Dendritic cell treated with granulocyte-macrophage colony-stimulating factor and Interleukin-4, amounts not matched to agents 40 ng/mL and 50 ng/mL, for 4 days (primary cell): ENCODE measurements around the gene ARHGEF12.

Source experiments
- H3K27ac Mint-ChIP-seq: one replicate; pipeline ENCODE4 v1.8.0; 2022; ENCODE audit warnings: mild to moderate bottlenecking, mixed read lengths
- H3K27me3 Mint-ChIP-seq: one replicate; pipeline ENCODE4 v1.8.0; 2022; ENCODE audit warnings: mild to moderate bottlenecking, mixed read lengths
- H3K36me3 Mint-ChIP-seq: one replicate; pipeline ENCODE4 v1.8.0; 2022; ENCODE audit warnings: low read depth, mixed read lengths
- H3K4me1 Mint-ChIP-seq: one replicate; pipeline ENCODE4 v1.8.0; 2022; ENCODE audit warnings: low read depth, mixed read lengths
- H3K4me3 Mint-ChIP-seq: one replicate; pipeline ENCODE4 v1.8.0; 2022; ENCODE audit warnings: mild to moderate bottlenecking, moderate library complexity, mixed read lengths
- H3K9me3 Mint-ChIP-seq: one replicate; pipeline ENCODE4 v1.8.0; 2022; ENCODE audit warnings: mixed read lengths
- intact Hi-C: fragments of 100-400 bp; cut with micrococcal nuclease; formaldehyde crosslinking; loops from one replicate; pipeline ENCODE4 v1.15.0; 2022

The ARHGEF12 gene

DNA sequence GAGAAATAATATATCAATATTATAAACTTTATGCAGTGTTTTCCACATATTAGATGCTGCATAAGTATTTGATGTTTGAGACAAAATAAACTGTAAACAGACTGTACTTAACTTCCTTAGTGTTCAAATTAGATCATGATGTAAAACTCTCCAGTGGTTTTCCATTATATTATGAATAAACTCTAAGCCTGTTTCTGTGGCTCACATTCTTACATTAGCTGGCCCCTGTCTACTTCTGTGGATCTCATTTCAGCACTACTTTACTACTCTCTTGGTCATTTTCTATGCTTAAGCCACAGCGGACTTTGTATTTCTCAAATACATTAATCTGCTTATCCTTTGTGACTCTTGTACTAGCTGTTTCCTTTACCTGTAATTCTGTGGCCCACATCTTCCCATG lies 55.6 kb downstream of the ARHGEF12 start:
- Mint-ChIP-seq H3K27me3 (peaks cover 34% of the 10 kb centered on the region), H3K36me3 (no peaks in the 10 kb centered on the region), H3K27ac (no peak overlapping the region), H3K9me3 (peaks cover 6% of the 10 kb centered on the region), H3K4me3 (no peak overlapping the region), H3K4me1 (no peaks in the 10 kb centered on the region)
- intact Hi-C loops, result no loop called here

DNA sequence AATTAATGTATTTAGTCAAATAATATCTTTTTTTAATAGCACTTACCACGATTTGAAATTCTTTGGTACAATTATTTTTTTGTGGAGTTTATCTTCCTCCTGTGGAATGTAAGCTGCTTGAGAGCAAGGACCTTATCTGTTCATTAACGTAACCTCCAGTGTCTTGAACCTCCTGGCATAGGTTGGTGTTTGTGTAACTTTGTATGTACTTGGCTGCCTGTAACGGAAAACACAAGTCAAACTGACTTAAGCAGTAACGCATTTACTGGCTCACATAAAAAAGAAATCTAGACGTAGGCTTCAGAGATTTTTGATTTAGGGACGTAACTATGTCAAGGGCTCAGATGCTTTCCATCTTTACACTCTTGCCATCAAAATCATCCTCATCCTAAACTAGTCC lies 56.1 kb downstream of the ARHGEF12 start:
- Mint-ChIP-seq H3K36me3 (no peaks in the 10 kb centered on the region), H3K4me3 (no peak overlapping the region), H3K27ac (no peak overlapping the region), H3K4me1 (no peaks in the 10 kb centered on the region), H3K27me3 (peaks cover 36% of the 10 kb centered on the region), H3K9me3 (peaks cover 6% of the 10 kb centered on the region)
- intact Hi-C loops, result no loop called here

DNA sequence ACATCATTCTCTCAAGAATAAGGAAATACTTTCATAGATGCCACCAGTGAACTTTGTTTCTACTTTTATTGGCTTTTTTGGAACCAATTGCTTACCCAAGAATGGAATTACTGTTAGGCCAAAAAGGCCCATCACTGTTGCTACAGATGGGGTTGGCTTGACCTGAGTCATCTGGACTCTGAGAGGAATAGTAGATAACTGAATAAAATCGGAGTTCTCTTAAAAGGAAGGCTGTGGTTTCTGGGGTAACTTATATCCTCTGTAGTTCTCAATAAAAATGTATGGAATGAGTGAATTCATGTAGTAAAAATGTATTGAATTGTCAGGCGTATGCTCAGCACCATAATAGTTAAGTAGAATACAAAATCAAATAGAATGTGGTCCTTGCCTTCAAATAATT lies 56.6 kb downstream of the ARHGEF12 start:
- Mint-ChIP-seq H3K9me3 (peaks cover 6% of the 10 kb centered on the region), H3K36me3 (no peaks in the 10 kb centered on the region), H3K4me3 (no peak overlapping the region), H3K27me3 (peaks cover 36% of the 10 kb centered on the region), H3K27ac (no peak overlapping the region), H3K4me1 (no peaks in the 10 kb centered on the region)
- intact Hi-C loops, result no loop called here

GRCh38 chr11:120394119-120394518 lies 57.9 kb downstream of the ARHGEF12 start:
- intact Hi-C loops, result no loop called here
- H3K27ac Mint-ChIP-seq, result no peak overlapping the region
- H3K4me1 Mint-ChIP-seq, result no peaks in the 10 kb centered on the region
- H3K4me3 Mint-ChIP-seq, result no peak overlapping the region
- peaks cover 6% of the 10 kb centered on the region for H3K9me3 Mint-ChIP-seq
- H3K36me3 Mint-ChIP-seq, result no peaks in the 10 kb centered on the region
- H3K27me3 Mint-ChIP-seq, result peaks cover 36% of the 10 kb centered on the region

DNA sequence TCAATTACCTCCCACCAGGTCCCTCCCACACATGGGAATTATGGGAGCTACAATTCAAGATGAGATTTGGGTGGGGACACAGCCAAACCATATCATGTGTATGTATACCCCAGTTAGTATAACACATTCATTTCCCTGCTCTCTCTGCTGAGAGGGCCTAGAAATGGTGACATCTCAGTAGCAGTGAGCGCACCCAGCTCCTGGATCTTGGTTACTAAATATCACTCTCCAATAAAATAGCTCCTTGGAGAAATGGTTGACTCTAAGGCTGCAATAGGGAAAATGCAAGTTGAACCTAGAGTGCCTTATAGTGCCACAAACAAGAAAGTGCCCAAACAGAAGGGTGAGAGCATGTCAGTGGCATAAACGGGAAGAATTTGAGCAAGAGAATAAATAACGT lies 59.6 kb downstream of the ARHGEF12 start:
- H3K4me3 Mint-ChIP-seq, result no peak overlapping the region
- H3K9me3 Mint-ChIP-seq, result no peaks in the 10 kb centered on the region
- H3K36me3 Mint-ChIP-seq, result no peaks in the 10 kb centered on the region
- H3K27me3 Mint-ChIP-seq, result peaks cover 31% of the 10 kb centered on the region
- H3K27ac Mint-ChIP-seq, result no peak overlapping the region
- no peaks in the 10 kb centered on the region for H3K4me1 Mint-ChIP-seq
- intact Hi-C loops, result no loop called here

- no peaks in the 10 kb centered on the region for H3K36me3 Mint-ChIP-seq
- H3K27me3 Mint-ChIP-seq, result peaks cover 36% of the 10 kb centered on the region
- intact Hi-C loops, result no loop called here
- H3K4me1 Mint-ChIP-seq, result no peaks in the 10 kb centered on the region
- no peaks in the 10 kb centered on the region for H3K9me3 Mint-ChIP-seq
- no peak overlapping the region for H3K27ac Mint-ChIP-seq
- no peak overlapping the region for H3K4me3 Mint-ChIP-seq
These were observed 61.9 kb downstream of the ARHGEF12 start for GRCh38 chr11:120398132-120398531.

- Mint-ChIP-seq H3K4me1 (no peaks in the 10 kb centered on the region), H3K9me3 (no peaks in the 10 kb centered on the region), H3K36me3 (no peaks in the 10 kb centered on the region), H3K27me3 (peaks cover 39% of the 10 kb centered on the region), H3K27ac (no peak overlapping the region), H3K4me3 (no peak overlapping the region)
- intact Hi-C loops, result no loop called here
These were observed 63.1 kb downstream of the ARHGEF12 start for GRCh38 chr11:120399307-120399706.

GRCh38 chr11:120400564-120401364 lies 64.6 kb downstream of the ARHGEF12 start:
- H3K27me3 Mint-ChIP-seq, result peaks cover 28% of the 10 kb centered on the region
- intact Hi-C loops, result no loop called here
- H3K4me1 Mint-ChIP-seq, result no peaks in the 10 kb centered on the region
- H3K4me3 Mint-ChIP-seq, result no peak overlapping the region
- H3K9me3 Mint-ChIP-seq, result no peaks in the 10 kb centered on the region
- no peak overlapping the region for H3K27ac Mint-ChIP-seq
- H3K36me3 Mint-ChIP-seq, result no peaks in the 10 kb centered on the region

GRCh38 chr11:120401506-120401905 lies 65.3 kb downstream of the ARHGEF12 start:
- intact Hi-C loops, result no loop called here
- no peaks in the 10 kb centered on the region for H3K36me3 Mint-ChIP-seq
- H3K4me3 Mint-ChIP-seq, result no peak overlapping the region
- no peaks in the 10 kb centered on the region for H3K9me3 Mint-ChIP-seq
- H3K27ac Mint-ChIP-seq, result no peak overlapping the region
- H3K27me3 Mint-ChIP-seq, result peaks cover 29% of the 10 kb centered on the region
- H3K4me1 Mint-ChIP-seq, result no peaks in the 10 kb centered on the region

DNA sequence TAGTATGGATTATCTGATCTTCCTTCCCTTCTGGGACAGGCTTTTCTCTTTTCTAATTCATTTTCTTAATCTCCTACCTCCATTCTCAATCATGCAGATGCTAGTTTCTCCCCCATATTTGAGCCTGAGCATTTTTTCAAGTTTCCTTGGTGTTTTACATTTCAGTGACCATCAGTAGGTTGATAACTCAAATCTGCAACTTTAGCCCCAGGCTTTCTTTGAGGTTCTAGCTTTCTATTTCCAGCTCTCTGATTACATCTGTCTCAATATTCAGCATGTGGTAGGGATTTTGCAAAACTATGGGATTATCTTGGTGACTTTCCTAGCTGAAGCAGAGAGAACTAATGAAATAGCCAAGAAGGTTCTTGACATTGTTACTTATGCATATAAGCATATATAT lies 67.8 kb downstream of the ARHGEF12 start:
- H3K27me3 Mint-ChIP-seq, result peaks cover 28% of the 10 kb centered on the region
- H3K4me1 Mint-ChIP-seq, result no peaks in the 10 kb centered on the region
- no peaks in the 10 kb centered on the region for H3K9me3 Mint-ChIP-seq
- H3K27ac Mint-ChIP-seq, result no peak overlapping the region
- no peaks in the 10 kb centered on the region for H3K36me3 Mint-ChIP-seq
- intact Hi-C loops, result no loop called here
- no peak overlapping the region for H3K4me3 Mint-ChIP-seq

- Mint-ChIP-seq H3K4me1 (no peaks in the 10 kb centered on the region), H3K27ac (no peak overlapping the region), H3K36me3 (no peaks in the 10 kb centered on the region), H3K27me3 (peaks cover 29% of the 10 kb centered on the region), H3K9me3 (no peaks in the 10 kb centered on the region), H3K4me3 (no peak overlapping the region)
- intact Hi-C loops, result no loop called here
These were observed 68.3 kb downstream of the ARHGEF12 start for GRCh38 chr11:120404495-120404894.

DNA sequence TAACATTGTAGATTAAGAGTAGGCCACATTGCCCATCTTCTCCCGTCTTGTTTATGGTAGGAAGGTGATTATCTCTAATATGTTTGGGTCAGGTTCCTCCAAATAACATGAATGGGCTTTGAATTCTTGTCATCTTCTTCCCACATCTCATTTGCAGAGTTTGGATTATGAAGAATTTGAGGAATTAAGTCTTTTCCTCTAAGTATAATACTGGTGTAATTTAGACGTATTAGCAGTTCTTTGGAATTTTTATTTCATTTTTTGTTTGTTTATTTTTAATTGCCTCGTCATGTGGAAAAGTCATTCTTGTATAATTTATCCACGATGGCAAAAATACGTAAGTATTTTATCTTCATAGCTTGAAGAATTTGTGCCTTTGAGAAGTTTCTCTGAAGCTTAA lies 73.4 kb downstream of the ARHGEF12 start:
- Mint-ChIP-seq H3K27ac (no peak overlapping the region), H3K36me3 (no peaks in the 10 kb centered on the region), H3K9me3 (no peaks in the 10 kb centered on the region), H3K27me3 (peaks cover 19% of the 10 kb centered on the region), H3K4me1 (no peaks in the 10 kb centered on the region), H3K4me3 (no peak overlapping the region)
- intact Hi-C loops, result no loop called here

DNA sequence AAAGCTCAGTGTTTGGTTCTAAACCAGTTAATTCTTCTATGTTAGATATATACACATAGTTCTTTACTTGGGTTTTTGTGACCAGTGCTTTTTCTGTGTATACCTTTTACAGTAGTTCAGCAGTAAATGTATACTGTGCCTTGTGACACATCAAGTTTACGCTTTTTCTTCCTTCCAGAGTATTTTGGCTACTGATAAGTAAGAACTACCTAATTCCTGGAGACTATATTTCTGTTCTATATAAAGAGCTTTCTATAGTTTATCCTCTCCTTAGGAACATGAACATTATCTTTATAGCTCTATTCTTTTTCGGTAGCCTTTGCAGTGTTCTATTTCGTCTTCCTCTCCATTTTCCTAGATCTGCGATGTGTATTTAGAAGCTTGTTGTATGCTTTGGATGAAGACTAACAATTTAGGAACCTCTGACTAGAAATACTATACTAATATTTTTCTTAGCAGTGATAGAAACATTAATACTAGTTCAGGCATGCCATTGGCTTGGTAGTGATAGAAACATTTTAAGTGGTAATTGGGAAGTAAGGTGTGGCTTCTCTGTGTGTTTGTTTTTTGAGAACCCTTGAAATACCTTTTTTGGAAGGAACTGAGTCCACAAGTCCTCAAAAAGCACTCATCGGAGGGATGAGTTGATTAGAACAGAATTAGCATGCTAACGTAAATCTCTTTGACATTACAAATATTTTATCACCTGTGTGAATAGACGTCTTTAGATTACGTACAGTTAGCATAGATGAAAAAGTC lies 74.6 kb downstream of the ARHGEF12 start:
- Mint-ChIP-seq H3K27me3 (peaks cover 23% of the 10 kb centered on the region), H3K27ac (no peak overlapping the region), H3K9me3 (no peaks in the 10 kb centered on the region), H3K4me3 (no peak overlapping the region), H3K36me3 (no peaks in the 10 kb centered on the region), H3K4me1 (no peaks in the 10 kb centered on the region)
- intact Hi-C loops, result no loop called here

DNA sequence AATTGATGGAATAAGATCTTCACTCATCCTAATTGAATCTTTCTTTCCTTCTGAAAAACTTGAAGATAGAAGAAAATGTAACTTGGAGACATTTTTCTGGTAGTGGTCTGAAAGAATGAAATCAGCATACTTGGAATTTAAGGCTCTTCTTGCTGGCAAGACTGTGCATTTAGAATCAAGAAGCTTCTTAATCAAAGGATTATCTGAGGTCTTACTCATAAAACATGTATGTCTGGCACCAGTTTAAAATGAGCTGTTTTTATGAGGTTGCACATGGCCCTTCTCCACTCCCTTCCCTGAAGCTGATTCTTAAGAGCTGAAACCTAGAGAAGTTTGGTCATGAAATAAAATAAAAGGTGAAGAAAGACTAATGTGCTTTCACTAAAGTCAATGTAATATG lies 77.3 kb downstream of the ARHGEF12 start:
- Mint-ChIP-seq H3K4me3 (no peak overlapping the region), H3K4me1 (no peaks in the 10 kb centered on the region), H3K27me3 (peaks cover 24% of the 10 kb centered on the region), H3K9me3 (no peaks in the 10 kb centered on the region), H3K36me3 (no peaks in the 10 kb centered on the region), H3K27ac (no peak overlapping the region)
- intact Hi-C loops, result no loop called here
